ENCODE measurements around the gene VPS37B.
A peak's percentile ranks its signal among the peaks of the same experiment; 100 is the strongest.

The VPS37B gene

DNA sequence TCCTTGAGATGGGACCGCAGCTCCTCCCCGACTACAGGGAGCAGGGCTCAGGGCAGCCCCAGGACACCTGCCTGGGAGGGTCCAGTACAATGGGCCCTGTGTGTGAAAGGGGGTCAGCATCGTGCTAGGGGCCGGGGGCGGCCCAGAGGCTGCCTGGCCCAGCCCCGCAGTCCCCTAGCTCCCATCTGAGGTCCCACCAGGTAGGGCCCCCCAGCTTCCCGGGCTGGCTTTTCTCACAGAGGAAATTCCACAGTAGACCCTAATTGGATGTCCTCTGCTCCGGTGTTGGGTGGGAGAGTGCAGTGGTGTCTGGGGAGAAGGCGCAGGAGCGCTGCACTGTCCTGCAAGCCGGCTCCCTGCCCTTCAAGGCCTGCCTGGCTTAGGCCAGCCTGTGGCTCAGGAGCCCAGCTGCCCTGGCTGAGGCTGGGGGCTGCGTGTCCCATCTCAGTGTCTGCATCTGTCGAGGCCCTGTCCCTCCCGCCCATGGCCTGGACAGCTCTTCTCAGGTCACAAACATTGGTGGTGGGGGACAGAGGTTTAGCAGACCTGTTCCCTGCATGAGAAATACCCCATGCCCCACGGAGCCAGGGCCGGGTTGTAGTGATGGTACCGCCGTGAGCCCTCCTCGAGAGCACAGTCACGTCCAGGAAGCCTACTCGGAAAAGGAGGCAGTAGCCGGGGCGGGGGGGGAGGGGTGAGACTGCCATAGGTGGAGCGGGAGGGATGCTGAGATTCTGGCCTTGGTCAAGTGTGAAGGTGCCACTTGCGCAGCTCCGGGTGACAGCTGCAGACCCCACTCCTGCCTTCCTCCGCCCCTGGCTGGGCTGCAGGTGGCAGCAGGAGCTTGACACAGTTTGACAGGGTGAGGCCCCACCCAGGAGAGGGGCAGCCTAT, 49.1 kb downstream of the VPS37B start:
- DNase-seq (ENCODE audit: low read depth), result no peak
- Histone ChIP-seq H3K27me3 (replicated peaks; ENCODE audit: control insufficient read depth, insufficient read depth, low read length) (peaks cover 5% of the 10 kb centered on the region), H3K4me3 (ENCODE audit: low read length) (no peak overlapping the region), H3K9ac (ENCODE audit: low read length) (no peak overlapping the region), H3K4me1 (ENCODE audit: control insufficient read depth, insufficient read depth, low read length) (peaks cover 4% of the 10 kb centered on the region), H3K36me3 (ENCODE audit: control insufficient read depth, insufficient read depth, low read length, severe bottlenecking) (no peaks in the 10 kb centered on the region), H3K9me3 (ENCODE audit: control insufficient read depth, low read length) (no peaks in the 10 kb centered on the region)

DNA sequence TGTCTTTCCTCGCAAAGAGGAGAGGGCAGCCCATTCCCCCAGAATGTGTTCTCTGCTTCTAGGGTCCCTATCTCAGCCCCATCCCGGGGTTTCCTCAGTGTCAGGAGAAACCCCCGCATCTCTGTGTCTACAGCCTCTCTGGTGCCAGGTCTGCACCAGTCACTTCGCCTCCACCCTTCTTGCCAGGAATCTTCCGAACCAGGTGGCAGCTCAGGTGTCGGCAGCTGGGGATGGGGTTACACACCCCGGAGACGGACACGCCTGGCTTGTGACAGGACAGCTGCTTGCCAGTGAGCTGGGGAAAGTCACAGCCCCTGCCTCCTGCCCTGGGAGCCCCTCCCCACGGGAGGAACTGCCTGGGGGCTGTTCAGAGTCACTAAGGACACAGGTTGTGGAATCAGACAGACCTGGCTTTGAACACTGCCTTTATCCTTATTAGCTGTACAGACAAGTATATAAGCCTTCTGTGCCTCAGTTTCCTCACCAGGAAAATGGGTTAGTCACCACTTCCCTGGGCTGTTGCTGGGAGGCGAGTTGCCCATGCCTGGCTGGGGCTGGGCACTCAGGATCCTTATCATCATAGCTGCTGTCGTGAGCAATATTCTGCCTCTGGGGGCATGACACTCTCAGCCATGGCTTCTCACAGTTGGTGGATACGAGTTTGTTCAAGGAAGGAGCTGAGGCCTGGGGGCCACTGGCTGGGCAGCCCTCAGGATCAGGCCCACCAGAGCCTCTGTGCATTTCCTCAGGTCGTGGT, 49.9 kb downstream of the VPS37B start:
- Histone ChIP-seq H3K4me1 (ENCODE audit: control insufficient read depth, insufficient read depth, low read length) (peaks cover 7% of the 10 kb centered on the region), H3K27me3 (replicated peaks; ENCODE audit: control insufficient read depth, insufficient read depth, low read length) (peaks cover 5% of the 10 kb centered on the region), H3K36me3 (ENCODE audit: control insufficient read depth, insufficient read depth, low read length, severe bottlenecking) (no peaks in the 10 kb centered on the region), H3K9ac (ENCODE audit: low read length) (no peak overlapping the region), H3K4me3 (ENCODE audit: low read length) (no peak overlapping the region), H3K9me3 (ENCODE audit: control insufficient read depth, low read length) (no peaks in the 10 kb centered on the region)
- DNase-seq (ENCODE audit: low read depth), result no peak

DNA sequence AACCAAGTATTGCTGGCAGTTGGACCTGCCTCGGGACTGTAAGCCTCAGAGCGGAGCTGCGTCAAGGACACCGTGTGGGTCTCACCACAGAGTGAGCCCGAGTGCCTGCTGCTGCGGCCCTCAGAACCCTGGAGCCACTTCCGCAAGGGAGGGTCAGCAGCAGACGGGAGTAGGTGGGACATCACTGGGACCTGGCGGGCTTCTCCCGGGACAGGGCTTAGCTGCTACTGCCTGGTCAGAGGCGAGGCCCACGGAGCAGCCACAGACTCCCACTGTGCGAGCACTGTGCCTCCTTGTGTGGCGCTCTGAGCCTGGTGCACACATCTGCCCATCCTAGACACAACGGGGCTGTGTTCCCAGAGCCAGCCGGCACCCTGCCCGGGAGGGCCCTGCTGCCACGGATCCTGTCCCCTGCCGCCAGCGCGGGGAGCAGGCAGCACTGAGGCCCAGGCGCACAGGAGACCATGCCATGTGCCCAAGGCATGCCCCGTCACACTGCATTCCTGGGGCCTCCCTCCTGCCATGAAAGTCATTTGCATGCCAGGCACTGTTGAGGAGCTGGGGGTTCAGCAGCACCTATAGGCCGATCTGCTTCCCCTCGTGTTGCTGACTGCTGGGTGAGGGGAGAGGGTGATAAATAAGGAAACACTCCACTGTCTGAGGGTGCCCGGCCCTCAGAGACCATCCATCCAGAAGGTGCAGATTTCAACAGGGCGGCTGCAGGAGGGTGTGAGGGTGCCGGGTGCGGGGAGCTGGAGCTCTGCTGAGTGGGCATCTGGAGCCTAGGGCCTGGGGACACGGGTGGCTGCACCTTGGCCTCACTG, 50.7 kb downstream of the VPS37B start:
- H3K9me3 ChIP-seq (ENCODE audit: control insufficient read depth, low read length), result no peaks in the 10 kb centered on the region
- H3K4me1 ChIP-seq (ENCODE audit: control insufficient read depth, insufficient read depth, low read length), result peaks cover 7% of the 10 kb centered on the region
- DNase-seq (ENCODE audit: low read depth), result no peak
- H3K9ac ChIP-seq (ENCODE audit: low read length), result no peak overlapping the region
- peaks cover 5% of the 10 kb centered on the region for H3K27me3 ChIP-seq (replicated peaks; ENCODE audit: control insufficient read depth, insufficient read depth, low read length)
- H3K36me3 ChIP-seq (ENCODE audit: control insufficient read depth, insufficient read depth, low read length, severe bottlenecking), result no peaks in the 10 kb centered on the region
- H3K4me3 ChIP-seq (ENCODE audit: low read length), result no peak overlapping the region

DNA sequence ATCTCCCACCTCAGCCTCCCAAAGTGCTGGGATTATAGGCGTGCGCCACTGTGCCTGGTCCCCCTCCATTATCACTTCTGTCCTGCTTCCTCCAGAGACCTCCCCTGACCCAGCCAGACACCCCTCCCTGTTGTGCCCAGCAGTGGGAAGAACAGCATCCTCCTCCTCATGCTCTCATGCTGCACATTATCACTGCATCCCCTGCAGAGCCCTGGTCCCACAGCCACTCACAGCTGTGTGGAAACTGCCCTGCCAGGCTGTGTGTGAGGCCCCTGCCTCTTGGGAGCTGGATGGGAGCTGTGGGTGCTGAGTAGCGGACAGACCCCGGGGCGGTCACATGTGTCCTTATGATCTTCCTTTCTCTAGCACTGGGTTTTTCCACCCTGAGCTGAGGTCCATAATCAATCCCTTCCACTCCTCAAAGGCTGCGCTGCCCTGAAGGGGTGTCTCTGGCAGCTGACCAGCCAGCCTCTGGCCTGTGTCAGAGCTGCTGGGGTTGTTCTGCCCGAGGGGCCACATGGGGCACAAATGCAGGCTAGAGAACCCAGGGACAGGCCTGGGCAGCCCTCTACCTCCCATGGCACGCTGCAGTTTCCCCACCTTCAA, 51.5 kb downstream of the VPS37B start:
- no peaks in the 10 kb centered on the region for H3K36me3 ChIP-seq (ENCODE audit: control insufficient read depth, insufficient read depth, low read length, severe bottlenecking)
- no peak overlapping the region for H3K9ac ChIP-seq (ENCODE audit: low read length)
- H3K4me3 ChIP-seq (ENCODE audit: low read length), result no peak overlapping the region
- H3K4me1 ChIP-seq (ENCODE audit: control insufficient read depth, insufficient read depth, low read length), result peaks cover 7% of the 10 kb centered on the region
- no peaks in the 10 kb centered on the region for H3K9me3 ChIP-seq (ENCODE audit: control insufficient read depth, low read length)
- DNase-seq (ENCODE audit: low read depth), result no peak
- peaks cover 5% of the 10 kb centered on the region for H3K27me3 ChIP-seq (replicated peaks; ENCODE audit: control insufficient read depth, insufficient read depth, low read length)

DNA sequence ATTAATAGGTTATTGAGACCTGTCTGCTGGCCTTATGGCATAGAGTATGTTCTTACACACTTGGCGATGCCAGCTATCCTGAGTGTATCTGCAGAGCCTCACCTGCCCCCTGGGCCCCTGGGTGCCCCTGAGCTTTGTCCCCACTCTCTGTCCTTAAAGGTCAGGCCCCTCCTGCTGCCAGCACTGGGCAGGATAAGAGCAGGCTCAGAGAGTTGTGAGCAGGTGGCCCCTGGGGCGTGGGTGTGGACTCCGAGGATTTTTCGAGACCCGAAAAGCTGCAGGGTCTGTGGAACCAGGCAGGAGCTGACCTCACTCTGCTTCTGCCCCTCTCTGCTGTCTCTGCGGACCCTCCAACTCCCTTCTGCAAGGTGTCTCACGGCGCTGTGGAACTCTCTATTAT, 52.5 kb downstream of the VPS37B start:
- no peak for DNase-seq (ENCODE audit: low read depth)
- H3K27me3 ChIP-seq (replicated peaks; ENCODE audit: control insufficient read depth, insufficient read depth, low read length), result peaks cover 5% of the 10 kb centered on the region
- H3K4me1 ChIP-seq (ENCODE audit: control insufficient read depth, insufficient read depth, low read length), result peaks cover 7% of the 10 kb centered on the region
- no peak overlapping the region for H3K4me3 ChIP-seq (ENCODE audit: low read length)
- H3K9me3 ChIP-seq (ENCODE audit: control insufficient read depth, low read length), result no peaks in the 10 kb centered on the region
- H3K9ac ChIP-seq (ENCODE audit: low read length), result no peak overlapping the region
- H3K36me3 ChIP-seq (ENCODE audit: control insufficient read depth, insufficient read depth, low read length, severe bottlenecking), result no peaks in the 10 kb centered on the region

DNA sequence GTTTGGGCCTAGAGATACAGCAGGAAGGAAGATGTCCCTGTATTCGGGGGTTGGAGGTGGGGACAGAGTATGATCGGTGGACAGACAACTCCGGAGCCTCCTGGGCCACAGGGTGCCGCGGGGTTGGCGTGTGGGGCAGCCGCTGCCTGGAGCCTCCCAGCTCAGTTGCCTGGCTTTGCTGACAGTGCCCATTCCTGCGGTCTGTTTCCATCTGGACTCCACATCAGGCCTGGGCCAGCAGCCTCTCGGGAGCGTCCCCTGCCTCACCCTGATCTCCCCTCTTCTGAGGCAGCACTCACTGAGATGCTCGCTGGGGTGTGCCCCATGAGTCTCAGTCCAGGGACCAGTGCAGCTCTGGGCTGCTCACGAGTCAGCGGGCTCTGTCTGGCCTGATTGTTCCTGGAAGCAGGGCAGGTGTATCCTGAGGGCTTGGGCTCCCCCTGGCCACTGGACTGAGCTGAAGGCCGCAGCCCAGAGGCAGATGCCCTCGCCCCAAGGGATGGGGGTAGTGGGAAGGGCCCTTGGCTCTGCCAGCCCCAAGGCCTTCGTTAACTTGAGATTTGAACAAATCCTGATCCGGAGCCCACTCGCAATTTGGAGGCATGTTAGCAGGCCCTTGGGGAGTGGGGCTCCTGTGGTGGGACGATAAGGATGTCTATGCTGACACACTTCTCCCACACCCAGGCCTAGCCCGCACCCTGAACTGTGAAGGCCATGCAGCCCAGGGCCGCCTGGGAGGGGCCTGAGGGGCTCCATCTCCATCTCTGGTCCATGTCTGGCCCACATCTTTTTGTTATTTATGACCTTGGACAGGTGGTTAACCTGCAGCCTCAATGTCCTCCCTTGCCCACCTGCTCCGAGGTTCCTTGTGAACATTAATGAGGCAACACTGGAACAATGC, 53.2 kb downstream of the VPS37B start:
- H3K9me3 ChIP-seq (ENCODE audit: control insufficient read depth, low read length), result no peaks in the 10 kb centered on the region
- H3K36me3 ChIP-seq (ENCODE audit: control insufficient read depth, insufficient read depth, low read length, severe bottlenecking), result no peaks in the 10 kb centered on the region
- H3K4me3 ChIP-seq (ENCODE audit: low read length), result no peak overlapping the region
- DNase-seq (ENCODE audit: low read depth), result peak; percentile 41
- no peak overlapping the region for H3K9ac ChIP-seq (ENCODE audit: low read length)
- H3K4me1 ChIP-seq (ENCODE audit: control insufficient read depth, insufficient read depth, low read length), result peaks cover 7% of the 10 kb centered on the region
- peaks cover 5% of the 10 kb centered on the region for H3K27me3 ChIP-seq (replicated peaks; ENCODE audit: control insufficient read depth, insufficient read depth, low read length)

DNA sequence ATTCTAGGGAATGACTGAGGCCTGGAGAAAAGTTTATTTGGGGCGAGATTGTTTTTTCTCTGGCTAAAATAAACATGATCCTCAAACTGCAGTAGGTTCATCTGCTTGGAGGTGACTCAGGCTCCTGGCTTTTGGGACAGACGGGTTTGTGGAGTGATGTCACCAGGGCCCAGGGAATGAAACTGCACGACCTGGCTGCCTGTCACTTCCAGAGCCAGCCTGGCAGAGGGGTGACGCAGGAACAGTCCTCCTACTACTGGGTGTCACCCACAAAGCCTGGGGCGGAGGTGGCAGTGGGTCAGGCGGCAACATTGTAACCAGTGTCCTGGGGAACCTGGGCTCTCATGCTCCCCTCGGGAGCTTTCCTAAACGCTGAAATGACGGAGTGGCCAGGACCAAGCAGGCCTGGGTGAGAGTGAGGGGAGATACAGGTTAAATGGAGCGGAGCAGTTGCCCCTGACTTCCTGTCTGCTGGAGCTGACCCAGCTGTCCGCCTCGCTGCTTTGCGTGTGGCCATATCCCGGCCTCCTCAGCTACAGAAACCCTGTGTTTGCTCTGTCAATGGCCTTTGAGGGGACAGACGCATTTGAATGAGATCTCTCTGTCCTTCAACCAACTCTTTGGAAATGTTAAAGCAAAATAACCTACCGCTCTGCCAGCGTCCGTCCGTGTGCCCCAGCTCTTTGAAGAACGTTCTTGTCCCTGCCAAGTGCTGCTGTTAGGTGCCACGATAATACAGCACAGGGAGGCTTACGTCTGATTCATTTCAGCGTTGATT, 54.2 kb downstream of the VPS37B start:
- no peaks in the 10 kb centered on the region for H3K9me3 ChIP-seq (ENCODE audit: control insufficient read depth, low read length)
- H3K4me1 ChIP-seq (ENCODE audit: control insufficient read depth, insufficient read depth, low read length), result peaks cover 9% of the 10 kb centered on the region
- DNase-seq (ENCODE audit: low read depth), result peak; percentile 74
- no peak overlapping the region for H3K9ac ChIP-seq (ENCODE audit: low read length)
- no peak overlapping the region for H3K4me3 ChIP-seq (ENCODE audit: low read length)
- H3K36me3 ChIP-seq (ENCODE audit: control insufficient read depth, insufficient read depth, low read length, severe bottlenecking), result no peaks in the 10 kb centered on the region
- peaks cover 5% of the 10 kb centered on the region for H3K27me3 ChIP-seq (replicated peaks; ENCODE audit: control insufficient read depth, insufficient read depth, low read length)

DNA sequence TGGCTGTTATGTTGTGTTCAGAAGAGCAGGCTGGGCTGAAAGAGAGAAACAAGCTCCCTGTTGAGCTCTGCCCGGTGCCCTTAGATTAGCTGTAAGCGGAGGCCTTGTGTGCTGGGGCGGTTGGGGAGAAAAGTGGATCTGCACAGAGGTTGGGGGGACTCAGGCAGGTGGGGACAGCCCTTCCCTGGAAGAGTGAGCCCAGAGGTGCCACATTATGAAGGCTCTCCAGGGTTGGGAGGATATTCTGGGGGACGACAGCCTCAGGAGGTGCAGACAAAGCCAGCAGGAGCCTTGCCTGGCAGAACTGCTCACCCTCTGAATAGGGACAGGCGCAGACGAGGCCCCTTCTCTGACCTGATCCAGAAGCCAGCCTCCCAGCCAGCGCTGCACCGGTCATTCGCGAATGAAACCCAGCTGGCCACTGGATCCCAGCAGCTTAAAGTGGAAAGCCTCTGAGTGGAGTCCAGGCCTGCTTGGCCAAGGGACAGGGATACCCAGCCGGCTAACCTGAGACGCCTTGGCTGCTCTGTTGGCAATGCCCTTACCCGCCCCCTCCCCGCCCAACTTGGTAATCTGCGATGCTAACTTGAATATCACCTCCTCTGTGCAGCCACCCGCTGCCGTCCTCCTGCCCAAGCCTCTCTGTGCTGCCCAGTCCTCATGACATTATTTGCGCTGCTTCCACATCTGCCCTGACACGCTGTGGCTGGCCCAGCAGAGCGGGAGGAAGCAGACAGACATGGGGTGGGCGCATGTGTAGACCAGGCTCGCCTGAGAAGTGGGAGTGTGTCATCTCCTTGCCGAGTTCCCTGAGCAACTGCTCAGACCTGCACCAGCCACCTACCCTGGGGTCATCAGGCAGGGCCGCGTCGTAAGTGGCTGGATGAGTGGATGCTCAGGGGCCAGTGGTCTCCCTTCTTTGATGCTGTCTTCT, 55.1 kb downstream of the VPS37B start:
- peaks cover under 1% of the 10 kb centered on the region for H3K27me3 ChIP-seq (replicated peaks; ENCODE audit: control insufficient read depth, insufficient read depth, low read length)
- peaks cover 14% of the 10 kb centered on the region for H3K4me1 ChIP-seq (ENCODE audit: control insufficient read depth, insufficient read depth, low read length)
- H3K36me3 ChIP-seq (ENCODE audit: control insufficient read depth, insufficient read depth, low read length, severe bottlenecking), result no peaks in the 10 kb centered on the region
- H3K4me3 ChIP-seq (ENCODE audit: low read length), result no peak overlapping the region
- no peak overlapping the region for H3K9ac ChIP-seq (ENCODE audit: low read length)
- no peaks in the 10 kb centered on the region for H3K9me3 ChIP-seq (ENCODE audit: control insufficient read depth, low read length)
- no peak for DNase-seq (ENCODE audit: low read depth)

DNA sequence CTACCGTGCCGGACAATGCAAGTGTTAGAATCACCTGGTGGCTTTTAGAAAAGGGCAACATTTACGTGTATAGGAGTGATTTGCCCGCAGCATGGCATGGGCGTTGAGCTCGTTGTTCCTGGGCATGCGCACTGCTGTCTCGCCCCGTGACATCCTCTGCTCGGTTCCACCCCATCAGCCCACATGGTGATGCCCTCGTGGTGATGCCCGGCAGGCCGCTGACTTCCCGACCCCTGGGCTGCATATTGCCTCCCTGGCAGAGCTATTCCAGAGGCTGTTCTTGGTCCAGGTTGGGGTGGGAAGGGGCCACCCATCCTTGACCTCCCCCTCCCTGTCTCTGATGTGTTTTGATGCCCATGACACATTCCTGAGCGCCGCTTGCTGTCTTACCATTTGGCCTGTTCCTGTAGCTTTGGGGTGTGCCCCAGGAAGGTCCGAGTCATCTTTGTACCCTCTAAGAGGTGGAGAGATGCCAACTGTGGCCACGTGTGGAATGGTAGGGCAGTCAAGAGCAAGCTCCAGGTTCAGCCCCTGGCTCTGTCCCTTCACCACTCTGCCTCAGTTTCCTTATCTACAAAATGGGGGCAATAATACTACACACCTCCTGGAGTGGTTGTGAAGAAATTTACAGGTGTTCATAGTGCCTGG, 55.9 kb downstream of the VPS37B start:
- no peak overlapping the region for H3K9ac ChIP-seq (ENCODE audit: low read length)
- H3K27me3 ChIP-seq (replicated peaks; ENCODE audit: control insufficient read depth, insufficient read depth, low read length), result no peaks in the 10 kb centered on the region
- H3K9me3 ChIP-seq (ENCODE audit: control insufficient read depth, low read length), result no peaks in the 10 kb centered on the region
- no peak overlapping the region for H3K4me3 ChIP-seq (ENCODE audit: low read length)
- no peak for DNase-seq (ENCODE audit: low read depth)
- H3K4me1 ChIP-seq (ENCODE audit: control insufficient read depth, insufficient read depth, low read length), result peaks cover 14% of the 10 kb centered on the region
- no peaks in the 10 kb centered on the region for H3K36me3 ChIP-seq (ENCODE audit: control insufficient read depth, insufficient read depth, low read length, severe bottlenecking)

Measured in adipocyte (in vitro differentiated cells).